Hepatic stellate cell (primary cell): ENCODE measurements around the gene MBOAT1.
"Not testable (repeated sequence)": the region's sequence is repeated elsewhere in the genome, so short reads cannot be mapped to it uniquely, and the experiment has no call there.

Source experiments
- DNase-seq: peaks from one replicate; pipeline ENCODE4 v3.0.0; 2011; ENCODE audit warnings: low spot score

The MBOAT1 gene, protein sequence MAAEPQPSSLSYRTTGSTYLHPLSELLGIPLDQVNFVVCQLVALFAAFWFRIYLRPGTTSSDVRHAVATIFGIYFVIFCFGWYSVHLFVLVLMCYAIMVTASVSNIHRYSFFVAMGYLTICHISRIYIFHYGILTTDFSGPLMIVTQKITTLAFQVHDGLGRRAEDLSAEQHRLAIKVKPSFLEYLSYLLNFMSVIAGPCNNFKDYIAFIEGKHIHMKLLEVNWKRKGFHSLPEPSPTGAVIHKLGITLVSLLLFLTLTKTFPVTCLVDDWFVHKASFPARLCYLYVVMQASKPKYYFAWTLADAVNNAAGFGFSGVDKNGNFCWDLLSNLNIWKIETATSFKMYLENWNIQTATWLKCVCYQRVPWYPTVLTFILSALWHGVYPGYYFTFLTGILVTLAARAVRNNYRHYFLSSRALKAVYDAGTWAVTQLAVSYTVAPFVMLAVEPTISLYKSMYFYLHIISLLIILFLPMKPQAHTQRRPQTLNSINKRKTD

DNA sequence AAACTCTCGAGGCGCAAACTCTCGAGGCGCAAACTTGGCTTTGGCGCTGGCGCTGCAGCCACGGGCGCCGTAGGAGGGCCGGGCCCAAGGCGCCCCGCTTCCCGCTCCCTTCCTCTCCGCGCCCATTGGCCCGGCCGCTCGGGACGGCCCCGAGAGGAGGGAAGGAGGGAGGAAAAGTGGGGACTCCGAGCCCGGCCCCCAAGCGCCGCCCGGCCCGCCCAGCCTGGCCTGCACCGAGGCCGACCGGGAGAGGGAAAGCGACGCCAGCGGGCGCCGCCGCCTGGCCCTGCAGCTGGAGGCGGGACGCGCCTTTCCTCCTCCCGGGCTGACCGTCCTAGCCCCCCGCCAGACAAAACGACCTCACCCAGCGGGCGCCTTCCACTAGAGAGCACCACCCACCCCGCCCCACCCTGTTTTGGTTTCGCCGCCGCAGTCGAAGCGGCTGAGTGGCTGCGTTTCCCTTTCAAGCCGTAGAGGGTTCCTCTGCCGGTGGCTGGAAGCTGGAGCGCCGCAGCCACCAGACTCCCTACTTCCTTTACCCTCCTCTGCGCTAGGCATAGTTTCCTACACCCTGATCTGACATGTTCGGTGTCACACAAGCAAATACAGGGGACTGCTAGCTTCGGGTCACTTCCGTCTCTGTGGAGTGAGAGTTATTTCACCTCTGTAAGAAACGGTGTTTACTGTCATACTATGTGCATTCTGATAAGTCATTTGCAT lies at the start of gene MBOAT1:
MBOAT1 (minus strand) TSS at position 78 of the 720 bp plus-strand sequence. CDS start 235 bp downstream, outside the sequence.
- DNase-seq = peak; percentile 87

DNA sequence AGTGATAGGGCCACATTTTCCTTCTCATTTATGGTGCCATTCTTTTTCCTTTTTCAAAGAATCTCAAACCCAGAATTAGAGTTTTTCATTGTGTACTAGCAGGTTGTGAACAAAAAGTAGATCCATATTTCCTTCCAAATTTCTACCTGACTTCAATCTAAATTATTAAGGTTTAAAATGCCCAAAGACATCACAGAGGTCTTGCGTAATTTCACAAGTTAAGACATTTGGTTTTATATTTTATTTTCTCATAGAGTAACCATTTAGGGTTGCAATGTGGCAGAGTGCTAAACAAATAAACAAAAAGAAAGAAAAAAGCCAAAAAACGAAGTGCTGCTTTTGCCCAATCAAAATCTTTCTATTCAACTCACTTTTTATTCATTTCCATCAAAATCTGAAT lies 49.4 kb upstream of the MBOAT1 start:
- DNase-seq = no peak

DNA sequence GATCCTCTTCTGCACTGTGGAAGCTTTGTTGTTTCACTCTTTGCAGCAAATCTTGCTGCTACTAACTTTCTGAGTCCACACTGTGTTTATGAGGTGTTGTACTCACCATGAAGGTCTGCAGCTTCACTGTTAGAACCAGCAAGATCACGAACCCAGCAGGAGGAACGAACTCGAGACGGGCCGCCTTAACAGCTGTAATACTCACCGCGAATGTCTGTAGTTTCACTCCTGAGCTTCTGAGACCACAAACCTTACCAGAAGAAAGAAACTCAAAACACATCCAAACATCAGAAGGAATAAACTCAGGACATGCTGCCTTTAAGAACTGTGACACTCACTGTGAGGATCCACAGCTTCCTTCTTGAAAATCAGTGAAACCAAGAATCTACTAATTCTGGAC lies 48.1 kb upstream of the MBOAT1 start:
- no peak for DNase-seq

GRCh38 chr6:20259316-20260049 lies 47.2 kb upstream of the MBOAT1 start:
- no peak for DNase-seq

GRCh38 chr6:20255428-20255827 lies 43.2 kb upstream of the MBOAT1 start:
- DNase-seq = no peak

DNA sequence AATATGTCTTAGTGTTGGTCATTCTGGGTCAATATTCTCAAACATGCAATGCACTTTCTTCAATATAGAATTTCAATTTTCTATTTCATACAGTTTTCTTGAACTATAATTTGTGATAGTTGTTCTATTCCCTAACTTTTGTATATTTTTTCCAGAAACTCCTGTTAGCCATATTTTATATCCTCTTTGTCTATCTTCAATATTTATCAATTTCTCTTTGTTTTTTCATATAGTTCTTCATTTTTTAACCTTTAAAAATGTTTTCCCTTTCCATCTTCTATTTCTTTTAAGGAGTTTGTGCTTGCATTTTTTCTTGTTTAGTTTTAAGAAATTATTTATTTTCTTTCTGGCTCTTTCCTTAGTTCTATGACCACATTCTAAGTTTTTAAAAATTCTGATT lies 42.0 kb upstream of the MBOAT1 start:
- DNase-seq = no peak

- no peak for DNase-seq
Measured at GRCh38 chr6:20253021-20253420, 40.8 kb upstream of the MBOAT1 start.

DNA sequence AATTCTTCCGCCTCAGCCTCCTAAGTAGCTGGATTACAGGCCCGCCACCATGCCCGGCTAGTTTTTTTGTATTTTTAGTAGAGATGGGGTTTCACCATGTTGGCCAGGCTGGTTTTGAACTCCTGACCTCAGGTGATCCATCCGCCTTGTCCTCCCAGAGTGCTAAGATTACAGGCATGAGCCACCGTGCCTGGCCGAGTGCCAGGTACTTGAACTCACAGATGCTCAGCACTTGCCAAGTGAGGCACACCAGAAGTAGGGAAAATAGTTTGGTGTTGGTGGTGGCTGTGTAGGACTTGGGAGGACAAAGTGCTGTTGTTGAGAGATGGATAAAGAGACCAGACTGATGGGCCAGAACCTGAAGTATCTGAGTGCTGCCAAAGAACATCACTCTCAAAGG lies 40.0 kb upstream of the MBOAT1 start:
- no peak for DNase-seq

- DNase-seq = no peak
Measured at GRCh38 chr6:20251525-20251924, 39.3 kb upstream of the MBOAT1 start.

GRCh38 chr6:20246125-20246524 lies 33.9 kb upstream of the MBOAT1 start:
- no peak for DNase-seq

DNA sequence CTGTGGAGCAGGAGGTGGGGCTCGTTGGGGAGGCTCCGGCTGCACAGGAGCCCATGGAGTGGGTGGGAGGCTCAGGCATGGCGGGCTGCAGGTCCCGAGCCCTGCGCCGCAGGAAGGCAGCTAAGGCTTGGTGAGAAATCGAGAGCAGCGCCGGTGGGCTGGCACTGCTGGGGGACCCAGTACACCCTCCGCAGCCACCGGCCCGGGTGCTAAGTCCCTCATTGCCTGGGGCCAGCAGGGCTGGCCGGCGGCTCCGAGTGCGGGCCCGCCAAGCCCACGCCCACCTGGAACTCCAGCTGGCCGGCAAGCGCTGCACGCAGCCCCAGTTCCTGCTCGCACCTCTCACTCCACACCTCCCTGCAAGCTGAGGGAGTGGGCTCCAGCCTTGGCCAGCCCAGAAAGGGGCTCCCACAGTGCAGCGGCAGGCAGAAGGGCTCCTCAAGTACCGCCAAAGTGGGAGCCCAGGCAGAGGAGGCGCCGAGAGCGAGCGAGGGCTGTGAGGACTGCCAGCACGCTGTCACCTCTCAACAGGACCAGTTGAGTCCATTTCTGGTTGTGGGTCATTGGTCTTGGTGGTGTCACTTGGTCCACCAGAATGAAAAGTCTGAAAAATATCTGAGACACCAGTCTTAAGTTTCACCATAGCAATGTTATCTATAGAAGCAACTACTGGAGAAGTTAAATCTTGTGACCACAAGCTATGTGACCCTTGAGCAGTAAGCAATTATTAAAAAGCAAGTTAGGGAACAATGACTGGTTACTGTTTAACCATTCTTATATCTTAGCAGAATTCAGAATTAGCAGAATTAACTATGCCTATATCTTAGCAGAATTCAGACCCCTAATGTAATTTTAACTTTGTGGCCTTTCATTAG lies 32.8 kb upstream of the MBOAT1 start:
- not testable (repeated sequence) for DNase-seq

DNA sequence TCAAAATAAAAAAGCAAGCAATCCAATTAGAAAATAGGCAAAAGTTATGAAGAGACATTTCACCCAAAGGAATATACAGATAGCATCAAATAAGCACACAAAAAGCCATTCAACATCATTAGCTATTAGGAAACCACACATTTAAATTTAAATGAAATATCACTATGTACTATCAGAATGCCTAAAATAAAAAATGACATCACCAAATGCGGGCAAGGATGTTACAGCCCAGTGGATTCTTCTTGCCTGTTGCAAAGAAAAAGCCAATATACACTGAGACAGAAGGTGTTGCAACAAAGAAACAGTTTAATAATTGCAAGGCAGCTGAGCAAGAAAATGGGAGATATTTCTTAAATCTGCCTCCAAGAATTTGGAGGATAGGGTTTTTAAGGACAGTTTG lies 31.0 kb upstream of the MBOAT1 start:
- DNase-seq = no peak

DNA sequence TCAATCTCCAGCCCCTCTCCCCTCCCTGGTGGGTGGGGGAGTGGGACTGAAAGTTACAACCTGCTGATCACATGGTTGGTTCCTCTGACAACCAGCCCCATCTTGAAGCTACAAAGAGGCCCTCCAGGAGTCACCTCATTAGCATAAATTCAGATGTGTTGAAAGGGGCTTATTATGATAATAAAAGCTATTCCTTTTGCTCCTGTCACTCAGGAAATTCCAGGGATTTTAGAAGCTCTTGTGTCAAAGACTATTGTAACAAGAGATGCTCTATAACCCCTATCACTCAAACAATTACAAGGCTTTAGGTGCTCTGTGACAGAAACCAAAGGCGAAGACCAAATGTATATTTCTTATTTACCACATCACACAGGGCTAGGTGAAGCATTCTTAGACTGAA lies 30.1 kb upstream of the MBOAT1 start:
- DNase-seq = no peak

GRCh38 chr6:20241102-20241501 lies 28.8 kb upstream of the MBOAT1 start:
- DNase-seq = no peak

DNA sequence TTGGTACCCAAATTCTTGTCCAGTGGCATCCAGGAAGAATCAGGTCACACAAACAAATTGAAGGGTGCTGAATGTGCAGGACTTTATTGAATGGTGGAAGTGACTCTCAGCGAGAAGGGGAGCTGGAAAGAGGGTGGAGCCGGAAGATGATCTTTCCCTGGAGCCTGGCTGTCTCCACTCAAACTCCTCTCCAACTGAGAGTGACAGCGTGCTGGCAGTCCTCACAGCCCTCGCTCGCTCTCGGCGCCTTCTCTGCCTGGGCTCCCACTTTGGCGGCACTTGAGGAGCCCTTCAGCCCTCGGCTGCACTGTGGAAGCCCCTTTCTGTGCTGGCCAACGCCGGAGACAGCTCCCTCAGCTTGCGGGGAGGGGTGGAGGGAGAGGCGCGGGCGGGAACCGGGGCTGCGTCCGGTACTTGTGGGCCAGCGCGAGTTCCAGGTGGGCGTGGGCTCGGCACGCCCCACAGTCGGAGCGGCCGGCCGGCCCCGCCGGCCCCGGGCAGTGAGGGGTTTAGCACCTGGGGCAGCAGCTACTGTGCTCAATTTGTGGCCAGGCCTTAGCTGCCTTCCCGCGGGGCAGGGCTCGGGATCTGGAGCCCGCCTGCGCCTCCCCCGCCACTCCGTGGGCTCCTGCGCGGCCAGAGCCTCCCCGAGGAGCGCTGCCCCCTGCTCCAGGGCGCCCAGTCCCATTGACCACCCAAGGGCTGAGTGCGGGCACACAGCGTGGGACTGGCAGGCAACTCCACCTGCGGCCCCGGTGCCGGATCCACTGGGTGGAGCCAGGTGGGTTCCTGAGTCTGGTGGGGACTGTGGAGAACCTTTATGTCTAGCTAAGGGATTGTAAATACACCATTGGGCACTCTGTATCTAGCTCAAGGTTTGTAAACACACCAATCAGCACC lies 26.7 kb upstream of the MBOAT1 start:
- no peak for DNase-seq

DNA sequence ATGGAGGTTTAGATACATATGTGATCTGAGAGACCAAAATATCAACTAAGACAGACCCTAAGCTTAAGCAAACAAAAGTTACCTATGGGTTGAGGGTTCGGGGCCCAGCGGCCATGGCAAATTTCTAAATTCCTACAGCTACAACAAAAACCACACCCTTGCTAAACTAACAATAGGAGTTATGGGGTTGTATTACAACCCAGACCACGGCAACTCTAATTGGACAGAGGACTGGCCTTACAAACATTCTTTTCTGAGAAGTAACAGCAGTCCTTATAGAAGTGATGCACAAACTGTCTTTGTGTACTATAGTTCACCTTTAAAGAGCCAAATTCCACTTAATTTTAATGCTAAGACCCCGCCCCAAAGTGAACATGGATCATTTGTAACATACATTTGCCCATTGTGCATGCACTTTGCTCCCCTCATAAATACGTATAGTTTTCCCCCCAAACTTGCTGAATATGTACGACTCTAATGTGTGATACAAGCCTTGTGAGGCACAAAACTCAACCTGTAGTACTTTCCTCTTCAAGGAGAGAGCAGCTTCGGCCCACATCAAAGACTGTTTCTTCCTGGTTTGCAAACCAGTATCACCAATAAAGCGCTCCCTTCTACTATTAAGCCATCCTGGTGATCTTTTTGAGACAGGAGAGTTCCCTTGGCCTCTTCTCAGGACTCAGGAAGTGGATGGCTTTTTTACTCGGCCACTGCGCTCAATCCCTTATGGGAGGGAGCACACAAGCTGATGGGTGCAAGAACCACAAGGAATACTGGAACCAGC lies 25.6 kb upstream of the MBOAT1 start:
- DNase-seq = no peak

GRCh38 chr6:20236909-20237600 lies 24.8 kb upstream of the MBOAT1 start:
- DNase-seq = no peak

DNA sequence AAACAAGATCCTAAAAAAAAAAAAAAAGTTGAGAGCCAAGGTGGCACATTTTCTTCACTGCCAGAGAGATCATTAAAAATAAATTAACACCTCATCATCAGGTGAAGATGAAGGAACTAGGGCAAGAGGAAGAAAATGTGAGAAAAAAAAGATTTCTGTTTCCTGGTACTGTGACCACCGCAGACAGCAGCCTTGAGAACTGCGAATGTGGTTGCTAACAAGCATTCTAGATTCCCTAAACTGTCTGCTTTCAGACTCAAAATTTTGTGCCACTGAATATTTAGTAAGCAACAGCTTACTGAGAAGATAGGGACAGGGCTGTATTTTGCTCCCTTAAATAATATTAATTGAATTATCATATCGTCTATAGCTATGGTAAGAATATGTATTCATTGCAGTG lies 24.1 kb upstream of the MBOAT1 start:
- DNase-seq = no peak

DNA sequence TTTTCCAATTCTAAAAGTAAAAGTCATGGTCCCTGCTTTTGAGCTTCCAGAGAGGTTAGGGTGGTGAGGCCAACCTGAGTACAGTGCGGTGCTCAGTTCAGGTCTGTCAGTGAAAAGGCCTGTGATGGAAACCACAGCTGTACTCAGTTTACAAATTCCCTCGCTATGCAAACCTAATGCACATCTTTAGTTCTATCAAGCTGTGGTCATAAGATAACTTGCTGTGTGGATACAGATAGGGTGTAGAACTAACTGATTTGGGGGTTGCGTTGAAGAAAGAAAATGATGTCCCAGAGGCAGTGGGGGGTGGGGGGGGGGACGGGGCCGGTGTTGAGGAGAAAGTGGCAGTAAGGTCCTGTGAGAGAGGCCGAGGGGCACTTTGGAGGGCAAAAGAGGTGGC lies 22.8 kb upstream of the MBOAT1 start:
- no peak for DNase-seq
